ENCODE data around the gene NDUFA9.
A peak's percentile ranks its signal among the peaks of the same experiment; 100 is the strongest.

The NDUFA9 gene

DNA sequence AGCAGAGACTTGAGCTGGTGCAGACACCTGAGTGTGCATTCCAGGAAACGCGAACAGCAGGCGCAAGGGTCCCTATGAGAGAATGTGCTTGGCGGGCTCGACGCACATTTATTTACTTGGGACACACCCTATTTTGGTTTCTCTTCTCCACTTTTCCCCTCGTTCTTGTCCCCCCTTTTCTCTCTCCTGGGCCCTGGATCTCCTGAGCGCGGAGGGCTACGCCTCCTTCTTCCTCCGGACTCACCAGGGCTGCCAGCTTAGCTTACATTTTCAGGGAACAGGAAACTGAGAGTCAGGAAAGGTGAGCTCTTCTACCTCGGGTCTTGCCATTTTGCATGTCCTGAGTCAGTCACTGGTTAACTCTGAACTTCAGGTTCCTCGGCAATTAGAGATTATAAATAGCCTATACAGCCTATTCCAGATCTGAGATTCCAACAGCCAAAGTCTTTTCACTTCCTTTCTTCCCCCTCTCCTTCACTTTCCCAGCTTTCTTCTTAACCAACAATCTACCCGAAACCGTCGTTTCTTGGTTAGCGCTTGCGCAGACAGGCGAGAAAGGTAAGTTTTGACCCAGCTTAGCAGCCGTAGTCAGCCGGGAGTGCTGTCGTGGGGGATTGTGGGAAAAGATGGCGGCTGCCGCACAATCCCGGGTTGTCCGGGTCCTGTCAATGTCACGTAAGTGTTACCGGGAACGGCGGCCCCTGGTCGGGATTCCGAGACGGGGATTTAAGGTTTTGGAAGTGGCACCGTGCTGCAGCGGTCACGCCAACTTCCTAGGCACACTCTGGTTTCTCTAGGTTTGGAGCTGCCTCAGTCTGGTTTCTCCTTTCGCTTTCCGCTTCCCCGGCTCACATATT, at the start of gene NDUFA9, which contains the start of gene AKAP3:
Gene NDUFA9 (plus strand): TSS at position 614 of the 857 bp plus-strand sequence. CDS start 13 bp downstream, at position 627.
Gene AKAP3 (minus strand): TSS at position 551 of the 857 bp plus-strand sequence. CDS start 10,855 bp downstream, outside the sequence.
- peak; percentile 90 for DNase-seq

DNA sequence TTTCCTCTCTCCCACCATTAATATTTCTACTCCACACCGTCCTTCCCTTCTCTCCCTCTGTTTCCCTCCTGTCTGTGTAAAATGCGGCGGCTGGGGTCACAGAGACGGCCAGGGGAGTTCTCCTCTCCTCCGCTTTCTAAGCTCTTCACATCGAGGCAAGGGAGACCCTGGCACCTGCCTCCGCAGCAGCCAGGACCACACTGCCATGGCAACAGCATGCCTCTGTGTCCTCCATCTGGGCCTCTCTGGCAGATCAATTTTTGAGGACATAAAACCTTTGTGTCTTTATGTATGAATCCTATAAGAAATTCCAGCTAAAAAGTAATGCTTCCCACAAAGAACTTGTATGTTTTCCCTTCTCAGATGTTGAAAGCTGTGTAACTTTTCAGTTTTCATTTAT, 45.5 kb upstream of the NDUFA9 start:
- no peak for DNase-seq

DNA sequence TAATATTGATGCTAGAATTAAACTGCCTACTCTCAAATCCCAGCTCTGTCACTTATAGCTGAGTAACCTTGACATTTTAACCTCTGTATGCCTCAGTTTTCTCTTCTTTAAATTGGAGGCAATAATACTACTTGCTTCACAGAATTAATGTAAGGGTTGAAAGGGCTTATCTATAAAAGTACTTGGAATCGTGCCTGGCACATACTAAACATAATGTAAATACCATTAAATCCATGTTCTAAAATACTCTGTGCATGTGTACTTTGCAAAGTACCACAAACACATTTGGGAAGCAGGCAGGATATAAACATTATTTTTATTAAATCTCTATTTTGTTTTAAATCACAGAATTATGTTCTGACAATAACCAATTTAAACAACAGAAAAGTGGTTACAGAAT, 45.0 kb upstream of the NDUFA9 start:
- no peak for DNase-seq

DNA sequence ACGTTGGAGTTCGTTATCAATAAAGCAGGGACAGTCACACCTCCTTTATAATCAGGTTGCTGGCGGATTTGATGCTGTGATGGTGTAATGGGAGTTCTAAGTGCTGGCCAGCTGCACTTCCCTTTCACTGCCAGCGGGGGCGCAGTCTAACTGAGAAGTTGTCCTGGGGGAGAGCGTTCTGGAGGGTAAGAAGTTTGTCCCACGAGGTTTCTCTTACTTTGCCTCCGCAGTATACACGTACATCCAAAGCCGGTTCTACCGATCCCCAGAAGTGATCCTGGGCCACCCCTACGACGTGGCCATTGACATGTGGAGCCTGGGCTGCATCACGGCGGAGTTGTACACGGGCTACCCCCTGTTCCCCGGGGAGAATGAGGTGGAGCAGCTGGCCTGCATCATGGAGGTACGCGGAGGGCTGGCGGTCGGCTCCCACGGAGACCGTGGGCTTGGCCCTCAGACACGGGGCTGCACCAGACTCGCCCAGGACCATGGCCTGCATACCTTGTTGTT, 44.2 kb upstream of the NDUFA9 start:
- peak; percentile 76 for DNase-seq

DNA sequence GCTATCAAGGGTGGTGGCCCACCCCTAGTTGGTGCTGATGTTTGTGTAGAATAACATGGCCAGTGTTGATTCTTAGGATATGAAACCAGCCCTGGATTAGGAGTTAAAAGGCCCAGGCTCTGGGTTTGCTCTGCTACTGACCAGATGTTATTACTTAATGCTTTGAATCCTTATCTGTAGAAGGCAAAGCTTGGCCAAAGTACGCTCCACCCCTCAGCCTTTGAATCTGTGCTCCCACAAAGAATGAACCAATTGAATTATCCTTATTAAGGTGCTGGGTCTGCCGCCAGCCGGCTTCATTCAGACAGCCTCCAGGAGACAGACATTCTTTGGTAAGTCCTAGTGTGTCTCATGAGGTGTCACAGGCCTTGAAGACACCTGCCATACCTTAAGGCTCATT, 41.9 kb upstream of the NDUFA9 start:
- DNase-seq: no peak

DNA sequence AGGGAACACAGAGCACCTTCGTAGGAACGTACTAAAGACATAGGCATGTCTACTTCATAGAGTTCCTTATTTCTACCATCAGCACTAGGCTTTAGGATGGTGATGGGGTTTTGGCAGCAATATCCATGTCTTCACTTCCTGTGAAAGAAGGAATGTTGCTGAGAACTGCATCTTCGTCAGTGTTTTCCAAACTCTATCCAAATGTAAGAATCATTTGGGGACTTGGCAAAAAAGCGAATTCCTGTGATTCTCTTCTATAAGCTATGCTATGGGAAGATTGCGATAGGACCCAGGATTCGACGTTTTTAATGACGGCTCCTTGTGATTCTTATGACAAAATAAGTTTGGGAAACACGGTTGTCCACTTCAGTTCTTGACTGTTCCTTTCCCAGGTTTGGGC, 39.8 kb upstream of the NDUFA9 start:
- DNase-seq: no peak

DNA sequence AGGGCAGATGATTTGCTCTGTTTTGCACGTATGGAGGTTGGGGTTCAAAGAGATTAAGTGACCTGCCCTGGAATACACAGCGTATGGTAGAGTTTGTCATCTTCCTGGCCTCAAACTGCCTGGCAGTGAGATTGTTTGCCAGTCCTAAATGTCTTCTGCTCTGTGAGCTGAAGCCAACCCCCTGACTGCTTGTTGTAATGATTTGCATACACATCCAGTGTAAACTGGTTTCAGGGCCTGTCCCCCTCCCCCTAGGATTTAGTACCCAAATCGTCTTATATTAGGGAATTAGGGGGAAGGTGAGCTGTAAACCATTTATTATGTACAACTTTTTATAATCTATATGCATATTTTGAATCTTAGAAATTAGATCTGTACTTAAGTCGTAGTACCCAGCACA, 38.4 kb upstream of the NDUFA9 start:
- no peak for DNase-seq

DNA sequence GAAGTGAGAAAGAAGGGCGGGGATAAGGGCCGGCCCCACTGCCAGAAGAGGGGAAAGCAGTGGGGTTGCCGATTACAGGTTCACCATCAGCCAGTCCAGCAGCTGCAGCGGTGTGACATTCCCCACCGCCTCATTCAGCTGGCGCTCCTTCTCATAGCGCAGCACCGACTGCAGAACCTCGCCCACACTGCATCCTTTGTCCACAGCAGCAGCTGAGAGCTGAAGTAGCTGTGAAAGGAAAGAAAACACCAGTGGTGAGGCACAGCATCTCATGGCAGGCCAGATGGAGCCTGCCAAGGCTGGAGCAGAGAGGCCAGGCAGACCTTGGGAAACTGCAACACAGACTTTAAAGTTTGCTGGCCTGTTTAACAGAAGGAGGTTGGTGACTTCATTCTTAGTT, 33.2 kb upstream of the NDUFA9 start:
- no peak for DNase-seq

DNA sequence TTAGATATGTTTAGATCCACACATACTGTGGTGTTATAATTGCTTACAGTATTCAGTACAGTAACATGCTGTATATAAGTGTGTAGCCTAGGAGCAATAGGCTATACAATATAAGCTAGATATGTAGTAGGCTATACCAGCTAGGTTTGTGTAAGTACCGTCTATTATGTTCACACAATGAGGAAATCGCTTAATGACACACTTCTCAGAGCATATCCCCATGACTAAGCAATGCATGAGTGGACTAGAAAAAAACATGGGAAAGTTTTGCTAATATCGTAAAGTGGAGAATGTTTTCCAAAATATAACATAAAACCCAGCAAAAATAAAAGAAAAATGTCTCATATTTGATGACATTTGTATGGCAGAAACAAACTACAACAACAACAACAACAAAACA, 27.4 kb upstream of the NDUFA9 start:
- no peak for DNase-seq

DNA sequence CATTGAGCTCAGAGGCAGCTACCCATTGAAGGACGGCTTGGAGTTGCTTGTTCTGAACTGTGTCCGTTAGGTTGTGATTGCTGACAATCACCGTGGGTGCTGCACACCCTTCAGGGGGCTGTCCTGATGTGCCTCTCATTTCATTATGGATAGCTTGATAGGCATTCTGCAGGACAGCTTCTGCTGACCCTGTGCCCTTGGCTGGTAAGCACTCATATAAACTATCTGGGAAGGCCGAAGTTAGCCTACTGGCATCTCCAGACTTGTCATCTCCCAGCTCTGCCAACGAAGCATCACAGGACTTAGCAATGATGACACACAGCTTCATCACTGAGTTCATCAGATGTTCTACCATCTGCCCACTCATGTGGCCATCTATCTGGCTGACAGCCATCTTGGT, 22.4 kb upstream of the NDUFA9 start:
- DNase-seq: no peak

DNA sequence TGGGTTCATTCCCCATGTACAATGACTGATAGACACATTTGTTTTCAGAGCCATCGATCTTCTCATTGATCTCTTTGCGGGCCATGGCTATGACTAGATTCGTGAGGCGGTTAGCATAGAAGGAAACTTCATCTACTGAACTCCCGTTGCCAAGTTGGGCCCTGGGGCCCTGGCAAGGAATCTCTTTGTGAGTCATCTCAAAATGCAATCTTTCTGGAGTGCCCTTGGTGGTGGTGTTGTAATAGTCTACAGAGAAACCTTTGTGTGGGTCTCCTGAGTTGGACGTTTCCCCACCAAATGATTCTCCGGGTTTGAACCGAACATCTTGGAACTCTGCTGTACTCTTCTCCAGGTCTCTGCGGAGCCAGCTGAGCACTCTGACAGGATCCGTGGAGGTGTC, 20.5 kb upstream of the NDUFA9 start:
- DNase-seq: no peak

DNA sequence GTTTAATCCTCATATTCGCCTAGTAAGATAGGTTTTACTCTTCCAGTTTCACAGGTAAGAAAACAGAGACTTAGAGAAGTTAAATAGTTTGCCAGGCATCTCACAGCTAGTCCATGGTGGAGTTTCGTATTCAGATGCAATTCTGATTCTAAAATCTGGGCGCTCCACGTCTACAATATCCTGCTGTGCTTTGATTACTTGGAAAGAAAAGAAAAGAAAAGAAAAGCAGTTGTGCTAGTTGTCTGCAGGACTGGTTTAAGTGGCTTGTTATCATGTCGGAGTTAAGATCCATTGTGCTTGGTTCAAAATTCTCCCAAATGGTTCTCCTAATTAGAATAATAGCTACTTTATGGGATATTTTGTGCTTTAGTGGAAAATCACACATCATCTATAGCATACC, 18.7 kb upstream of the NDUFA9 start:
- no peak for DNase-seq

DNA sequence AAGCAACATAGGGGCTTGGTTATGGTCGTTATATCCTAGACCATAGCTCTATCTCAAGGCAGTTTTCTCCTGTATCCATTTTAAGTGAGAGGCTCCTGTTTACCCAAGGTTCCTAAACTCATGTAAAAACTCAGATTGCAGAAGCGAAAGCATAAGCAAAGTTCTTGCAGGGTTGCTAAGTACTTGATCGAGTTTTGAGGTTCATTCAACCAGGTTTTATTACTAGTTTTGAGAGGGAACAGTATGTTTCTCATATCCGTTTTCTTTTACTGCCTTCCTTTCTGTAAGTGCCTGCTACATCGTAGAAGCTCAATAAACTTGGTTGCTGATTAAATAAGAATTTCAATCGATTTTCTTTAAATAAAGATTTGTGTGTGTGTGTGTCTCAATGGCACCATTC, 5.2 kb upstream of the NDUFA9 start:
- DNase-seq: no peak

DNA sequence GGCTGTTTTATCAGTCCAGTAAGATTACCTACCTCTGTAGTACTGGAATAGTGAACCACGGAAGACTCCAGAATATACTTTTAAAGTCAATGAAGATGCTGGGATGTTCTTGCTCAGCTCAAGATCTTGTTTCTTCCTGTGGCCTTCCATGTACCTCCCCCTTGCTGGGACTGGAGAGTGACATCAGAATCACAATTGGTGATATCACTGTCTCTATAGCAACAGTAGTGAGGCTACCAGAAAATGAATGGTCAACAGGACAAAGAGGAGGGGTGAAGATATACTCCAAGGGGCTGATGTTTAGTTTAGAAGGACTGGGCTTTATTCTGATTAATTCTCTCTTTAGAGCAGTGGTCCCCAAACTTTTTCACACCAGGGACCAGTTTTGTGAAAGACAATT, 3.9 kb upstream of the NDUFA9 start:
- DNase-seq: no peak

DNA sequence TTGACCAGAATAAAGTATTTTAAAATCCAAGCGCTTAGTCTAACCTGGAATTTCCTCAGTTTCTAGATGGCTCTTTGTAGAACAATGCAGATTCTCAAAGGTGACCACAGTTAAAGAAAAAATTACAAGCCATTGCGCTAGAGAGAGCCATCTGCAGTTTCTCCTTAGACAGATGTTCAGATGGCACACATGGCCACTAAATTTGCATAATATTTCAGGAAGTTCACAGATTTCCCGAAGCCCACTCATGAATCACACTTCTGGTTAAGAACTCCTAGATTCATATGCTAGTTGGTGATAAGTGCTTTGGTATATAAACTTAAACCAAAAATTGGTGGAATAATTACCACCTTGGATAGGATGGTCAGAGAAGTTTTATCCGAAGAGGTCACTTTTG, 812 bp upstream of the NDUFA9 start:
- DNase-seq: no peak

DNA sequence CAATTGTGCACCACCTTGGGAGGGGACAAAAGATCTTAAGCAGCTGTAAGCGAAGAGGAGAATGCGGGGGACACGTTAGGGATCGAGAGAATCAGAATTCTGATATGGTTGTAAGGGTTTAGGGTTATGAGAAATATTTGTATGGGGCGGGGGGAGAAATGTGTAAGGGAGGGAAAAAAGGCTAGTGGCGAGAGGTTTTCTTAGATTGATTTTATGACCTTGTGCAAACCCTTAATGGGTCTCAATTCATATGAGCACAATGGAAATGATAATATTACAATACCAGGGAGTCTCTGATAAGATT, 396 bp downstream of the NDUFA9 start:
- DNase-seq: no peak

DNA sequence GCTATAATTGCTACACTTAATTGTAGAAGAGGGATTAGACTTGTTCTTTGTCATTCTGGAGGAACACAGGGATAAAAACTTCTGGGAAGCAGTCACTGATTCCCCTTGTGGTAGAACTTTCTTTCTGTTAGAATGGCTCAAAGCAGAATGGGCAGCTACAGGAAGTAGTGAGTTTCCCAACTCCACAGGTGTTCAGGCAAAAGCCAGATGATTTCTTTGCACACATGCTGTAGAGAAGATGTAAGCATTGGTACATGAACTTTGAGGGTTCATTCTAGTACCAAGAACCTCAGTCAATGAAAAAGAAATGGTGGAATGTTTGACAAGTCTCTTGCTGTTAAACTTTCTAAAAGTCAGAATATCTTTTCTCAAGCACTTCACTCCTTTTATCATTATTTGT, 4.3 kb downstream of the NDUFA9 start:
- no peak for DNase-seq

DNA sequence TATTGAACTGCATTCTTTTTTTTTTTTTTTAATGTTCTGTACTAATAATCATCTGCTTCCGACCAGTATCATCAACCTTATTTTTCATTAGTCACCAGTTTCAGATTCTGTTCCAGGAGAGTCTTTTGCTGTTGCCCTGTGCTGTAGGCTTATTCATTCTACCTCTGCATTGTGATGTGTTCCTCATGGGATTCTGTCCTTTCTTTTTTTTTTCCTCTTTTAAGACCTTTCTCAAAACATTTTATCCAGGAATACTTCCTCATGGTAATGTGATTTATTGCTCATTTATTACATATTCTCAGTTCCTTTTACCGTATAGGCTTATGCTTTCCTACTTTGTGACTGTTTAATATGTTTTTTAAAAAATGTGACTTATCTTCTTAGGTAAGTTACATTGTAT, 4.8 kb downstream of the NDUFA9 start:
- DNase-seq: no peak

DNA sequence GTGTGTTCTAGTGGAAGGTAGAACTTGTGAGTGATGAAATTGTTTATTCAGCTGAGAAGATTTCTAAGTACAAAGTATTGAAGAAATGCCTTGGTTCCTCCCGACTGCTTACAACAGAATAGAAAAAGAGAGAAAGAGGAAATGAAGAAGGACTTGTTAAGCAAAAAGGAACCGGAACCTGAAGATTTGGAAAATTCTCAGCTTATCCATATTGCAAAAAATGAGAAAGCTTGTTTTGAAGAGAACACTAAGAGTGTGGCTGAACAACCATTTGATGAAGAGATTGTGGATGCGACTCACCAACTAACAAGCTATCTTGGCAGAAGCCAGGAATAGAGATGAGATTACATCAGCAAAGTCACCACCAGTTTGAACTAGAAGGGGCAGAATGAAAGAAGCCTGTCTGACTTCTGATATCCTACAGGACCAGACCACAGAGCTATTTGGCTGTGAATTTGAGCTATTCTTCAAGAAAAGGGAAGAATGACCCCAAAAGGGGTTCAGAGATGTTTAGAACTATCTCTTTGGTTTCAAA, 15.1 kb downstream of the NDUFA9 start:
- no peak for DNase-seq

DNA sequence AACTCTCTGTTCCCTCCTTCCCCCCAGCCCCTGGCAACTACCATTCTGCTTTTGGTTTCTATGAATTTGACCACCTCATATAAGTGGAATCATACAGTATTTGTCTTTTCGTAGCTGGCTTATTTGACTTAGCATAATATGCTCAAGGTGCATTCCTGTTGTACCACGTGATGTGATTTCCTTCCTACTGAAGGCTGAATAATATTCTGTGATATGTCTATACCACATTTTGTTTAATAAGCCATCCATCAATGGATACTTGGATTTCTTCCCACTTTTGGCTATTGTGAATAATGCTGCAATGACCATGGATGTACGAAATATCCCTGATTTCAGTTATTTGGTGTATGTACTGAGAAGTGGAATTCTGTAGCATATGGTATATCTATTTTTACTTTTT, 16.3 kb downstream of the NDUFA9 start:
- DNase-seq: no peak

DNA sequence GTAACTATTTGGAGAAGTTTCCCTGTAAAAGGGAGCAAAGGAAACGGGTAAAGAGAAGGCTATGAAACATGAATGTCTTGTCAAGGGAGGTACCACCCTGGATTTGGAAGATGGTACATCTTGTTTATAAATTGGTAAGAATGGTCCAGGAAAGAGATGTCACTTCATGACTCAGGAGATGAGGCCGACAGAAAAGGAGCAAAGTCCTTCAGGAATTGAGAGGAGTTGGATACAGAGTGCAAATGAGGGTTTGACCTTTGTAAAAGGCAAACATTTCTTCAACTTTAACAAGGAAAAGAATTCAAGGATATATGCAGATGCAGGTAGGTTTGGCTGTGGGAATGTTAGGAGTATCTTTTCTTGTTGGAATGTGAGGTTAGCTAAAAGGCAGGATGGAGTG, 30.8 kb downstream of the NDUFA9 start:
- no peak for DNase-seq

DNA sequence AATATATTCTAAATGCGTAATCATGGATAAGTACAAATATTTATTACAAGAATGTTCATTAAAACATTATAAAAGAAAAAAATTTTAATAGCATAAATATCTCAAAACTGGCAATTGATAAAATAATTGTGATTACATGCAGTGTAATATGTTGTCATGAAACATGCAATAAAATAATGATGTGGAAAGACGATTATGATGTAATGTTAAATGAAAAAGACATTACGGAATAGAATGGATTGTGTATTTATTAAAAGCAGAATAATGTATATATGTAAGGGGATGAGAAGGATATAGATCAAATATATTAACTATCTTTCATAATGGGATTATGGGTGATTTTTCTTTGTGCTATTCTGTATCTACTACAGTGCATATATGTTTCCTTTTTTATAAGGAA, 32.8 kb downstream of the NDUFA9 start:
- no peak for DNase-seq

DNA sequence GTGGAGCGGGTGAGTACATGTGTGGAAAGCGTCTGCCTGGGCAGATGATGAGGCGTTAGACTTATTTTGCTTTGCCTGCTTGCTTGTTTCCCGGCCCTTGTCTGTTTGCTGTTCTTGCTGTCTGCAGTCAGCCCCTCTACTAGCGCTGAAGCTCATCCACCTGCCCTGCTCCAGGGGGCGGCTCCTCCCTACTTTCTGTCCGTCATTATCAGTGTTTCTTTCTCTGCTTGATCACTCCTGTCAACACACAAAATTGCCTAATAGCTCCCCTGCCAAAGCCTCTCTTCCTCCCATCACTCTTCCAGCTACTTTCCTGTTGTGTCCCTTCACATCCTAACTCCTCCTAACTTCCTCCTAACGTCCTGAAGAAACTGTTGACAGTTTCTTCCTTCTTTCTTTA, 36.4 kb downstream of the NDUFA9 start:
- no peak for DNase-seq

DNA sequence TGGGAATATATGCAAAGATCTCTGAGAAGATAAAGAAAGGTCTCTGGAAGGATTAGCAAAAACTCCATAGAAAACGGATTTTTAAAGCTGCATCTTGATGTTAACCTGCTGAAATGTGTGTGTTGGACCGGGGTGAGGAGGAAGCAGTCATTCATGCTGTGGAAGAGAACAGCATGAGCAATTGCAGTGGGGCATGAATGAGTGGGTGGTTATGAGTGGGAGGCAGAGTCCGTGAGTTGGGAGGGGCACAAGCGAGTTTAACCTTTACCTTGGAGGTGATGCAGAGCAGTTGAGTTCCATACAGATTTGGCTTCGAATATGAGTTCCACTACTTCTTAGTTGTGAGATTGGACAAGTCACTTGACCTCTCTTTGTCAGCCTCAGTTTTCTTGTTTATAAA, 41.8 kb downstream of the NDUFA9 start:
- no peak for DNase-seq

Data from left hindlimb (tissue), 1 donor.